Measurements from ENCODE around the gene CIZ1. TPM values are rescaled to one million over a fixed set of nuclear protein-coding genes. Genes with fewer than 3 reads are reported as not detected.

The CIZ1 gene
- total and polyA plus RNA-seq, 10 of the 15 experiments (the other 5 are each of a cell fraction or from before 2014, with no cell fraction given) = 1.8 to 91.6 (median 35.4) TPM

DNA sequence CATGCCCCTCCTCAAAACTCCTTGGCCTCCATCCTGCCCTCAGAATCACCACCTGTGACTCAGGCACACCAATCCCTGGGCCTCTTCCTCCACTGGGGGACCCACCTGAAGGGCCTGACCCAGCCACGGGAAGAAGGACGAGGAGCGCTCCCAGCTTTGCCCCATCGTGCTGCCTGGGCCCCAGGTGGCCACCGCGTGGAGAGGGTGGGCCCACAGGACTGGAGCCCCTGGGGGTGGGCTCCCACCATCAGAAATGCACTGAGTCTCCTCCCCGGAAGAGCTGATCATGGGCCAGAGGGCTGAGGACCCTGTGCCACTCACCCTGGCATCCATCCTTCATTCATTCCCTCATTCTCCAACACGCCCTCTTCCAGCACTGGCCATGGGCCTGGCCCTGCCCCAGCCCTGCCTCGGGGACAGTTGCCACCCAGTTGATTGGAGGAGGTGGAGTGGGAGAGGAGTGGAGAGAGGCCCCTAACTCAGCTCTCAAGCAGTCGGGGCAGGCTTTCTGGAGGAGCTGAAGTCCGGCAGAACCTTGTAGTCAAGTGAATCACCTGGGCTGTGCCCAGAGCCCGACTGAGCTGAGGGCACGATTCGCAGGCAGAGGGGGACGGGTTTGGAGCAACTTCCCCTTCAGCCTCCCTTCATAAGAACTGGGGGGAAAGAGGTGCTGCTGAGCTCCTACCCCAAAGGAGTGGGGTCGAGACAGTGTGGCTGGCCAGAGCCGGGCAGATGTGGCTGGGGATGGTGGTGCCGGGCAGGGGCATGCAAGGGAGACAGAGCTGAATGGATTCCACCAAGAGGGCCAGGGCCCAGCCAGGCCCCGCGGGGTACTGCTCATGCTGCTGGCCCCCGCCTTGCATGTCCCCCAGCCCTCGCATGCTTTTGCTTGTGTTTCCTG lies 41.4 kb upstream of the CIZ1 start (continued):
- TF ChIP-seq, protein P1, sequence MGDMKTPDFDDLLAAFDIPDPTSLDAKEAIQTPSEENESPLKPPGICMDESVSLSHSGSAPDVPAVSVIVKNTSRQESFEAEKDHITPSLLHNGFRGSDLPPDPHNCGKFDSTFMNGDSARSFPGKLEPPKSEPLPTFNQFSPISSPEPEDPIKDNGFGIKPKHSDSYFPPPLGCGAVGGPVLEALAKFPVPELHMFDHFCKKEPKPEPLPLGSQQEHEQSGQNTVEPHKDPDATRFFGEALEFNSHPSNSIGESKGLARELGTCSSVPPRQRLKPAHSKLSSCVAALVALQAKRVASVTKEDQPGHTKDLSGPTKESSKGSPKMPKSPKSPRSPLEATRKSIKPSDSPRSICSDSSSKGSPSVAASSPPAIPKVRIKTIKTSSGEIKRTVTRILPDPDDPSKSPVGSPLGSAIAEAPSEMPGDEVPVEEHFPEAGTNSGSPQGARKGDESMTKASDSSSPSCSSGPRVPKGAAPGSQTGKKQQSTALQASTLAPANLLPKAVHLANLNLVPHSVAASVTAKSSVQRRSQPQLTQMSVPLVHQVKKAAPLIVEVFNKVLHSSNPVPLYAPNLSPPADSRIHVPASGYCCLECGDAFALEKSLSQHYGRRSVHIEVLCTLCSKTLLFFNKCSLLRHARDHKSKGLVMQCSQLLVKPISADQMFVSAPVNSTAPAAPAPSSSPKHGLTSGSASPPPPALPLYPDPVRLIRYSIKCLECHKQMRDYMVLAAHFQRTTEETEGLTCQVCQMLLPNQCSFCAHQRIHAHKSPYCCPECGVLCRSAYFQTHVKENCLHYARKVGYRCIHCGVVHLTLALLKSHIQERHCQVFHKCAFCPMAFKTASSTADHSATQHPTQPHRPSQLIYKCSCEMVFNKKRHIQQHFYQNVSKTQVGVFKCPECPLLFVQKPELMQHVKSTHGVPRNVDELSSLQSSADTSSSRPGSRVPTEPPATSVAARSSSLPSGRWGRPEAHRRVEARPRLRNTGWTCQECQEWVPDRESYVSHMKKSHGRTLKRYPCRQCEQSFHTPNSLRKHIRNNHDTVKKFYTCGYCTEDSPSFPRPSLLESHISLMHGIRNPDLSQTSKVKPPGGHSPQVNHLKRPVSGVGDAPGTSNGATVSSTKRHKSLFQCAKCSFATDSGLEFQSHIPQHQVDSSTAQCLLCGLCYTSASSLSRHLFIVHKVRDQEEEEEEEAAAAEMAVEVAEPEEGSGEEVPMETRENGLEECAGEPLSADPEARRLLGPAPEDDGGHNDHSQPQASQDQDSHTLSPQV (IDR thresholded peaks at IDR 0.05) = no peak
- no peak for TF ChIP-seq FOXM1 (IDR thresholded peaks at IDR 0.05; ENCODE audit: low read depth, low read length)
- TF ChIP-seq, protein P2, sequence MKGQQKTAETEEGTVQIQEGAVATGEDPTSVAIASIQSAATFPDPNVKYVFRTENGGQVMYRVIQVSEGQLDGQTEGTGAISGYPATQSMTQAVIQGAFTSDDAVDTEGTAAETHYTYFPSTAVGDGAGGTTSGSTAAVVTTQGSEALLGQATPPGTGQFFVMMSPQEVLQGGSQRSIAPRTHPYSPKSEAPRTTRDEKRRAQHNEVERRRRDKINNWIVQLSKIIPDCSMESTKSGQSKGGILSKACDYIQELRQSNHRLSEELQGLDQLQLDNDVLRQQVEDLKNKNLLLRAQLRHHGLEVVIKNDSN (IDR thresholded peaks at IDR 0.05; ENCODE audit: borderline replicate concordance, extremely low read length, insufficient read depth, low read depth, low read length) = no peak
- TF ChIP-seq CHD2 (IDR thresholded peaks at IDR 0.05; ENCODE audit: borderline replicate concordance, low read depth, low read length) = no peak
- TF ChIP-seq POLR2AphosphoS5 (IDR thresholded peaks at IDR 0.05; ENCODE audit: low read length) = no peak
- TF ChIP-seq SUZ12 (IDR thresholded peaks at IDR 0.05; ENCODE audit: unreplicated experiment) = no peak
- TF ChIP-seq SP1 (IDR thresholded peaks at IDR 0.05; ENCODE audit: low read depth, low read length) = no peak
